Natural killer cell (primary cell): Measurements from ENCODE around the gene DEPDC7. TPM values are rescaled to one million over a fixed set of nuclear protein-coding genes. Genes with fewer than 3 reads are reported as not detected.

Experiments
- ATAC-seq, 3 donors: fragments of 150-1000 bp in 2 of 3; fragments of 200-7000 bp in 1 of 3; cut with Tn5 transposase; 1 replicate in 1 of 3; 2 replicates in 2 of 3; pipeline ENCODE4 v1.10.0; 2021; ENCODE audit warnings: mild to moderate bottlenecking in 2 of 3, moderate library complexity in 2 of 3
- DNase-seq, 2 donors: peaks; one replicate each; pipeline versions ENCODE4 v3.0.0 to v3.0.0-alpha.2; 2013 to 2021; ENCODE audit warnings: mixed read lengths in 1 of 2
- H3K27ac ChIP-seq: one replicate; pipeline ENCODE4 v1.5.1; 2013; ENCODE audit warnings: mild to moderate bottlenecking, low read length
- H3K27me3 ChIP-seq: one replicate; pipeline ENCODE4 v1.6.1; 2013; ENCODE audit warnings: low read length; ENCODE audit not compliant: control insufficient read depth, insufficient read depth
- H3K36me3 ChIP-seq: one replicate; pipeline ENCODE4 v1.6.1; 2013; ENCODE audit warnings: low read length; ENCODE audit not compliant: control insufficient read depth, insufficient read depth
- H3K4me1 ChIP-seq: one replicate; pipeline ENCODE4 v1.6.1; 2013; ENCODE audit warnings: low read length; ENCODE audit not compliant: control insufficient read depth, insufficient read depth
- H3K4me3 ChIP-seq: one replicate; pipeline ENCODE4 v1.5.1; 2013; ENCODE audit warnings: low read length
- H3K9me3 ChIP-seq: one replicate; pipeline ENCODE4 v1.6.1; 2013; ENCODE audit warnings: low read length; ENCODE audit not compliant: control insufficient read depth, insufficient read depth
- H3K27ac Mint-ChIP-seq, 2 donors: one replicate each; pipeline ENCODE4 v1.8.0; 2022; ENCODE audit warnings: mild to moderate bottlenecking in 2 of 2, mixed read lengths in 2 of 2, moderate library complexity in 1 of 2
- H3K27me3 Mint-ChIP-seq, 2 donors: one replicate each; pipeline ENCODE4 v1.8.0; 2022; ENCODE audit warnings: low read depth in 2 of 2, mixed read lengths in 2 of 2
- H3K36me3 Mint-ChIP-seq: one replicate; pipeline ENCODE4 v1.8.0; 2022; ENCODE audit warnings: mixed read lengths
- H3K4me1 Mint-ChIP-seq, 2 donors: one replicate each; pipeline ENCODE4 v1.8.0; 2022; ENCODE audit warnings: mixed read lengths in 2 of 2
- H3K4me3 Mint-ChIP-seq: one replicate; pipeline ENCODE4 v1.8.0; 2022; ENCODE audit warnings: mild to moderate bottlenecking, moderate library complexity, mixed read lengths
- H3K9me3 Mint-ChIP-seq, 2 donors: one replicate each; pipeline ENCODE4 v1.8.0; 2022; ENCODE audit warnings: mixed read lengths in 2 of 2
- WGBS: methylation state at CpG from one replicate; pipeline ENCODE4 v1.1.7; 2013; ENCODE audit warnings: missing lambda C conversion rate; ENCODE audit not compliant: insufficient coverage; 5-methylcytosine and 5-hydroxymethylcytosine counted together
- intact Hi-C: fragments of 100-400 bp; cut with micrococcal nuclease; formaldehyde crosslinking; loops from one replicate; pipeline ENCODE4 v1.14.2; 2022
- total RNA-seq, 4 donors: library from RNA; stranded (reverse); fragments of 120-200 nt in 1 of 4; gene quantifications; one replicate each; pipeline versions ENCODE4 v1.2.3 to v1.2.4, GENCODE V29; 2013 to 2022
- TF ChIP-seq, protein P1 (sequence below): fragments of 200-600 bp; IDR thresholded peaks from one replicate; pipeline ENCODE4 v1.8.0; 2022; ENCODE audit warnings: antibody characterized with exemption

The DEPDC7 gene
- total RNA-seq, 3 donors from 2014 or later (not counting 1 experiment from before 2014, with no cell fraction given) = 0.80 to 1.8 (median 1.2) TPM

DNA sequence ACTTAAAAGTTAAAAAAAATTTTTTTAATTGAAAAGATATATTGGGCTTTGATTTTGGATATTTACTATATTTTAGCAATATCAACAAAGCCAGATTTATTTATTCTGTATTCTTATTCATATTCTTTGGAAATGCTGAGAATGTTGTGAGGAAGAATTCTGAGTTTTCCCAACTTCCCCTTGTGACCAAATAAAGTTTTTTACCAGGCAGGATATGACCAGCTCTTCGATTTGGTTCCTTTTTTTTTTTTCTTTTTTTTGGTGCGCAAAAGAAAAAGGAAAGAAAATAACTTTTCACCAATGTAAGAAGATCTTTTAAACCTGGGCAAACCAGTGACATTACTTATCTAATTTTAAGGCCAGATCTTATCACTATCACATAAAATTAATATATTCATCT lies 36.6 kb downstream of the DEPDC7 start:
- Mint-ChIP-seq H3K9me3 (no peaks in the 10 kb centered on the region), H3K4me1 (peaks cover 3 to 8% of the 10 kb centered on the region in 2 donors), H3K27ac (no peak overlapping the region), H3K27me3 (no peaks in the 10 kb centered on the region), H3K36me3 (no peaks in the 10 kb centered on the region), H3K4me3 (no peak overlapping the region)
- no peak for DNase-seq
- TF ChIP-seq, protein P1, sequence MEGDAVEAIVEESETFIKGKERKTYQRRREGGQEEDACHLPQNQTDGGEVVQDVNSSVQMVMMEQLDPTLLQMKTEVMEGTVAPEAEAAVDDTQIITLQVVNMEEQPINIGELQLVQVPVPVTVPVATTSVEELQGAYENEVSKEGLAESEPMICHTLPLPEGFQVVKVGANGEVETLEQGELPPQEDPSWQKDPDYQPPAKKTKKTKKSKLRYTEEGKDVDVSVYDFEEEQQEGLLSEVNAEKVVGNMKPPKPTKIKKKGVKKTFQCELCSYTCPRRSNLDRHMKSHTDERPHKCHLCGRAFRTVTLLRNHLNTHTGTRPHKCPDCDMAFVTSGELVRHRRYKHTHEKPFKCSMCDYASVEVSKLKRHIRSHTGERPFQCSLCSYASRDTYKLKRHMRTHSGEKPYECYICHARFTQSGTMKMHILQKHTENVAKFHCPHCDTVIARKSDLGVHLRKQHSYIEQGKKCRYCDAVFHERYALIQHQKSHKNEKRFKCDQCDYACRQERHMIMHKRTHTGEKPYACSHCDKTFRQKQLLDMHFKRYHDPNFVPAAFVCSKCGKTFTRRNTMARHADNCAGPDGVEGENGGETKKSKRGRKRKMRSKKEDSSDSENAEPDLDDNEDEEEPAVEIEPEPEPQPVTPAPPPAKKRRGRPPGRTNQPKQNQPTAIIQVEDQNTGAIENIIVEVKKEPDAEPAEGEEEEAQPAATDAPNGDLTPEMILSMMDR = no peak
- Histone ChIP-seq H3K9me3 (no peaks in the 10 kb centered on the region), H3K4me3 (no peak overlapping the region), H3K4me1 (no peaks in the 10 kb centered on the region), H3K36me3 (peaks cover 8% of the 10 kb centered on the region), H3K27me3 (no peaks in the 10 kb centered on the region), H3K27ac (no peak overlapping the region)
- intact Hi-C loops = no loop called here
- WGBS = 25% methylated on average over 1 of the region's 2 CpGs
- ATAC-seq = no peak

- H3K27me3 ChIP-seq = no peaks in the 10 kb centered on the region
- TF ChIP-seq, protein P1 = no peak
- intact Hi-C loops = no loop called here
- peaks cover 0 to 8% of the 10 kb centered on the region in 2 donors for H3K4me1 Mint-ChIP-seq
- peaks cover 23% of the 10 kb centered on the region for H3K36me3 ChIP-seq
- H3K4me1 ChIP-seq = no peaks in the 10 kb centered on the region
- no peak for ATAC-seq
- peaks cover 14% of the 10 kb centered on the region for H3K36me3 Mint-ChIP-seq
- H3K27ac Mint-ChIP-seq = no peak overlapping the region
- H3K27ac ChIP-seq = no peak overlapping the region
- H3K9me3 ChIP-seq = no peaks in the 10 kb centered on the region
- no peaks in the 10 kb centered on the region for H3K9me3 Mint-ChIP-seq
- no peak overlapping the region for H3K4me3 Mint-ChIP-seq
- no peak for DNase-seq
- no peaks in the 10 kb centered on the region for H3K27me3 Mint-ChIP-seq
- H3K4me3 ChIP-seq = no peak overlapping the region
These were observed 39.7 kb downstream of the DEPDC7 start for GRCh38 chr11:33055375-33055774.

DNA sequence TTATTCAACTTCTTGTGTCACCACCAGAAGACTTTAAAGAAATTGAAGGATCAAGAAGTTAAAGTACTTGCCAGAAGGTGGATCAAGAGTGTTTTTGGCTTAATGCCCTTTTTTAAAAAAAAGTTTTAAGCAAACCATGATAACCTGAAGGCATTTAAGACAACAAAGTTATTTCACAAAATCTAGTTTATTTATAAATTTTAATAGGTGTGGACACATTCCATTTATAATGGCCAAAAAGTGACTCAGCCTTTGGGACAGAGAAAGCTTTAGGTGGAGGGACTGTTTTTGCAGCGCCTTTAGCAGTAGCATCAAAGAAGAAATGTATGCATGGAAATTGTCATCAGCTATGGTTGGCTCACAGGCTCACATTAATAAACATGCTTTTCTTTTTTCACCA lies 41.6 kb downstream of the DEPDC7 start:
- intact Hi-C loops = no loop called here
- Histone ChIP-seq H3K4me1 (no peaks in the 10 kb centered on the region), H3K36me3 (peaks cover 28% of the 10 kb centered on the region), H3K27me3 (no peaks in the 10 kb centered on the region), H3K27ac (no peak overlapping the region), H3K4me3 (no peak overlapping the region), H3K9me3 (no peaks in the 10 kb centered on the region)
- no peak for ATAC-seq
- TF ChIP-seq, protein P1 = no peak
- Mint-ChIP-seq H3K27me3 (no peaks in the 10 kb centered on the region), H3K4me1 (peaks cover 0 to 8% of the 10 kb centered on the region in 2 donors), H3K9me3 (no peaks in the 10 kb centered on the region), H3K36me3 (peaks cover 14% of the 10 kb centered on the region), H3K4me3 (no peak overlapping the region), H3K27ac (no peak overlapping the region)
- no peak for DNase-seq
- WGBS = 100% methylated on average over 1 of the region's 1 CpG

- Mint-ChIP-seq H3K4me1 (peaks cover 12 to 15% of the 10 kb centered on the region in 2 donors), H3K4me3 (no peak overlapping the region), H3K27ac (peak overlapping the region in 1 of 2 donors; percentile 19), H3K36me3 (peaks cover 14% of the 10 kb centered on the region), H3K9me3 (no peaks in the 10 kb centered on the region), H3K27me3 (no peaks in the 10 kb centered on the region)
- Histone ChIP-seq H3K4me3 (no peak overlapping the region), H3K9me3 (no peaks in the 10 kb centered on the region), H3K4me1 (peaks cover 10% of the 10 kb centered on the region), H3K36me3 (peaks cover 30% of the 10 kb centered on the region), H3K27ac (no peak overlapping the region), H3K27me3 (no peaks in the 10 kb centered on the region)
- WGBS = 91% methylated on average over 5 of the region's 5 CpGs
- DNase-seq (no peak), ATAC-seq (no peak)
- intact Hi-C loops = no loop called here
- TF ChIP-seq, protein P1 = no peak
These were observed 43.8 kb downstream of the DEPDC7 start for GRCh38 chr11:33059331-33060007.
